HFFc6 (cell line): Measurements from ENCODE around the gene GTF2I. TPM values are rescaled to one million over a fixed set of nuclear protein-coding genes. Genes with fewer than 3 reads are reported as not detected.

Source experiments
- DNase-seq: peaks from one replicate; pipeline ENCODE4 v3.0.0-alpha.2; 2018
- H3K27ac Mint-ChIP-seq: 2 replicates; pipeline ENCODE4 v1.8.0; 2020; ENCODE audit warnings: mild to moderate bottlenecking, mixed read lengths
- H3K27me3 Mint-ChIP-seq: 2 replicates; pipeline ENCODE4 v1.8.0; 2021; ENCODE audit warnings: mild to moderate bottlenecking, moderate library complexity, mixed read lengths; ENCODE audit not compliant: insufficient read depth
- H3K36me3 Mint-ChIP-seq: 2 replicates; pipeline ENCODE4 v1.8.0; 2021; ENCODE audit warnings: low read depth, mixed read lengths
- H3K4me1 Mint-ChIP-seq: 2 replicates; pipeline ENCODE4 v1.8.0; 2020; ENCODE audit warnings: low read depth, mixed read lengths
- H3K4me3 Mint-ChIP-seq: 2 replicates; pipeline ENCODE4 v1.8.0; 2020; ENCODE audit warnings: mild to moderate bottlenecking, moderate library complexity, mixed read lengths
- H3K9me3 Mint-ChIP-seq: 2 replicates; pipeline ENCODE4 v1.8.0; 2020; ENCODE audit warnings: mild to moderate bottlenecking, mixed read lengths
- total RNA-seq, 6 experiments: library from RNA; stranded (reverse); fragmentation: NEBNext Ultra II Directional; extraction: Animal tissue kit (Norgen Biotek cat#: 25700); gene quantifications; 2 replicates in 1 of 6; 3 replicates in 5 of 6; pipeline ENCODE4 v1.2.3, GENCODE V29; 2021
- TF ChIP-seq, protein P1 (sequence below): fragments of 200-600 bp; sonication (generic); IDR thresholded peaks from 2 replicates; pipeline ENCODE4 v1.5.0; 2021; ENCODE audit warnings: antibody characterized with exemption, mild to moderate bottlenecking

Gene GTF2I
- total RNA-seq, 6 experiments from 2014 or later = 139 to 152 (median 151) TPM

DNA sequence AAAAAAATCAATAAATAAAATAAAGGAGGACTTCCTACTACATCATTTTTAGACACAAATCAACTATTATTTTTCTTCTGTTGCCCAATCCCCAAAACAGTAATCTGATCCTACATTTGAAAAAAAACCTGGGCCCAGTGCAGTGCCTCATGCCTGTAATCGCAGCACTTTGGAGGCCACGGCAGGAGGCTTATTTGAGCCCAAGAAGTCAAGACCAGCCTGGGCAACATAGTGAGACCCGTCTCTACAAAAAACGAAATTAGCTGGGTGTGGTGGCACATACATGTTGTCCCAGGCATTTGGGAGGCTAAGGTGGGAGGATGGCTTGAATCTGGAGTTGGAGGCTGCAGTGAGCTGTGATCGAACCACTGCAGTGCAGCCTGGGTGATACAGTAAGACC lies 2.7 kb upstream of the GTF2I start:
- no peak for DNase-seq
- Mint-ChIP-seq H3K27me3 (no peaks in the 10 kb centered on the region; the same call in 1 of the 2 replicates), H3K9me3 (no peaks in the 10 kb centered on the region), H3K4me1 (peaks cover 29% of the 10 kb centered on the region), H3K36me3 (0 out of 2 replicates have a peak, but pooled peaks cover 2% of the 10 kb centered on the region), H3K4me3 (no peak overlapping the region), H3K27ac (no peak overlapping the region)
- TF ChIP-seq, protein P1, sequence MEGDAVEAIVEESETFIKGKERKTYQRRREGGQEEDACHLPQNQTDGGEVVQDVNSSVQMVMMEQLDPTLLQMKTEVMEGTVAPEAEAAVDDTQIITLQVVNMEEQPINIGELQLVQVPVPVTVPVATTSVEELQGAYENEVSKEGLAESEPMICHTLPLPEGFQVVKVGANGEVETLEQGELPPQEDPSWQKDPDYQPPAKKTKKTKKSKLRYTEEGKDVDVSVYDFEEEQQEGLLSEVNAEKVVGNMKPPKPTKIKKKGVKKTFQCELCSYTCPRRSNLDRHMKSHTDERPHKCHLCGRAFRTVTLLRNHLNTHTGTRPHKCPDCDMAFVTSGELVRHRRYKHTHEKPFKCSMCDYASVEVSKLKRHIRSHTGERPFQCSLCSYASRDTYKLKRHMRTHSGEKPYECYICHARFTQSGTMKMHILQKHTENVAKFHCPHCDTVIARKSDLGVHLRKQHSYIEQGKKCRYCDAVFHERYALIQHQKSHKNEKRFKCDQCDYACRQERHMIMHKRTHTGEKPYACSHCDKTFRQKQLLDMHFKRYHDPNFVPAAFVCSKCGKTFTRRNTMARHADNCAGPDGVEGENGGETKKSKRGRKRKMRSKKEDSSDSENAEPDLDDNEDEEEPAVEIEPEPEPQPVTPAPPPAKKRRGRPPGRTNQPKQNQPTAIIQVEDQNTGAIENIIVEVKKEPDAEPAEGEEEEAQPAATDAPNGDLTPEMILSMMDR = no peak

DNA sequence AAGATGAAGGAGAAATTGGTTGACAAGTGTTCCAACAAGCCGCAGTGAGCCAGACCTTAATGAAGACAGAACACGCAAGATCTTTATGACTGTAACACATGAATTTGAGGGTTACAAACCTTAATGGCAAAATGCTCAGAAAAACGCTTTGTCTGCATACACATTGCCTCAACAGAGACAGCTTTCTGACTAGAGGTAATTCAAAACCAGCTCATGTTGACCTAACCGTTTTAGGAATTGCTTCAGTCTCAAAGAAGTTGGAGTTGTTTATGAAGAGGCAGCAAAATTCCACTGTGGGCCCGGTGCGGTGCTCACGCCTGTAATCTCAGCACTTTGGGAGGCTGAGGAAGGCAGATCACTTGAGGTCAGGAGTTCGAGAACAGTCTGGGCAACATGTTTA lies 2.2 kb upstream of the GTF2I start:
- H3K36me3 Mint-ChIP-seq = 0 out of 2 replicates have a peak, but pooled peaks cover 3% of the 10 kb centered on the region
- no peak for DNase-seq
- H3K4me1 Mint-ChIP-seq = peaks cover 29% of the 10 kb centered on the region
- peak overlapping the region; percentile 9; the same call in 1 of the 2 replicates for H3K4me3 Mint-ChIP-seq
- no peak overlapping the region for H3K27ac Mint-ChIP-seq
- H3K9me3 Mint-ChIP-seq = no peaks in the 10 kb centered on the region
- TF ChIP-seq, protein P1 = no peak
- no peaks in the 10 kb centered on the region; the same call in 1 of the 2 replicates for H3K27me3 Mint-ChIP-seq

DNA sequence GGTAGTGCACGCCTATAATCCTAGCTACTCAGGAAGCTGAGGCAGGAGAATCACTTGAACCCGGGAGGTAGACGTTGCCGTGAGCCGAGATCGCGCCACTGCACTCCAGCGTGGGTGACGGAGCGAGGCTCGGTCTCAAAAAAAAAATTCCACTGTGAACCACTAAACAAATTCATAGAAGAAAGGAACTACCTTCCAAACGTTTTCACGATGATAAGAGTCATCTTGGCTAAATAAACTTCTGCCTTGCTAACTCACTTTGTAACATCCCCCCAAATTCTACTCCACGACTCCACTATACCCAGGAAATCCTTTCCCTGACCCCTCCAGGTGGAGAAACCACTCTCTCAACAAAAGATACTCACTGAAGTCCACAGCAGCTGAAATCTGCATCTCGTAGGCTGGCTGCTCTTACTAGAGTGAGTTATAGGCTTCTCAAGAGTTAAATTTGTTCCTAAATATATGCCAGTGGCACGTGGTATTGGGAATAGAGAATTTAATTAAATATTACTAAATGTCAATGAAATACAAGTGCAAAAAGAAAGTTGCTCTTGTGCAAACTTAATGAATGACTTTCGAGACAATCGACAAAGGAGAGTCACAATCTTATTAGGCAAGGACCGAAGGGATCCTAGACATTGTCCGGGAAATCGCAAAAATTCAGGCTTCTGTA lies 1.6 kb upstream of the GTF2I start:
- peaks cover 35% of the 10 kb centered on the region for H3K4me1 Mint-ChIP-seq

DNA sequence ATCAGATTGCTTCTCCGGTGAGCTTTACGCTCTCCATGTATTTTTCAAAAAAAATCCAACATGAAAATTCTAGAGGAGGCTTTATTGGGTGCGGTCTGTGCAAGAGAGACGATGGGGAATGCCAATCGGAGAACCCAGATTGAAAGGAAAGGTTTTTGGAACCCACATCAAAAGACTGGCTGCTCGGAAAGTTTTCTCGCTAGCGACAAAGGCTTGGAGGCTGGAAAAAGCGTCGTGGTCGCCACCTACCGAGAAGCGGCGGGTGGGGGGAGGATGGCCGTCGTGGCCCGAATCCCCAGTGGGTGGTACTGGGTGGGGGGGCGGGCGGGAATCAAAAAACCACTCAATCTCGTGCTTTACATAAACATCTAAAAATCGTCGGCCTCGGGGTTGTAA lies 1.1 kb upstream of the GTF2I start:
- DNase-seq = peak; percentile 22
- Mint-ChIP-seq H3K36me3 (peaks cover 11% of the 10 kb centered on the region), H3K27ac (peak overlapping the region; percentile 86), H3K4me3 (peak overlapping the region; percentile 90), H3K27me3 (no peaks in the 10 kb centered on the region; the same call in 1 of the 2 replicates), H3K9me3 (no peaks in the 10 kb centered on the region), H3K4me1 (peaks cover 40% of the 10 kb centered on the region)
- TF ChIP-seq, protein P1 = no peak; the same call in 1 of the 2 replicates

More for the DNA sequence above, 1.6 kb upstream of the GTF2I start:
- peak overlapping the region; percentile 86 for H3K27ac Mint-ChIP-seq
- H3K36me3 Mint-ChIP-seq = peaks cover 8% of the 10 kb centered on the region
- H3K9me3 Mint-ChIP-seq = no peaks in the 10 kb centered on the region
- H3K27me3 Mint-ChIP-seq = no peaks in the 10 kb centered on the region; the same call in 1 of the 2 replicates
- DNase-seq = no peak
- TF ChIP-seq, protein P1 = no peak
- H3K4me3 Mint-ChIP-seq = peak overlapping the region; percentile 90

DNA sequence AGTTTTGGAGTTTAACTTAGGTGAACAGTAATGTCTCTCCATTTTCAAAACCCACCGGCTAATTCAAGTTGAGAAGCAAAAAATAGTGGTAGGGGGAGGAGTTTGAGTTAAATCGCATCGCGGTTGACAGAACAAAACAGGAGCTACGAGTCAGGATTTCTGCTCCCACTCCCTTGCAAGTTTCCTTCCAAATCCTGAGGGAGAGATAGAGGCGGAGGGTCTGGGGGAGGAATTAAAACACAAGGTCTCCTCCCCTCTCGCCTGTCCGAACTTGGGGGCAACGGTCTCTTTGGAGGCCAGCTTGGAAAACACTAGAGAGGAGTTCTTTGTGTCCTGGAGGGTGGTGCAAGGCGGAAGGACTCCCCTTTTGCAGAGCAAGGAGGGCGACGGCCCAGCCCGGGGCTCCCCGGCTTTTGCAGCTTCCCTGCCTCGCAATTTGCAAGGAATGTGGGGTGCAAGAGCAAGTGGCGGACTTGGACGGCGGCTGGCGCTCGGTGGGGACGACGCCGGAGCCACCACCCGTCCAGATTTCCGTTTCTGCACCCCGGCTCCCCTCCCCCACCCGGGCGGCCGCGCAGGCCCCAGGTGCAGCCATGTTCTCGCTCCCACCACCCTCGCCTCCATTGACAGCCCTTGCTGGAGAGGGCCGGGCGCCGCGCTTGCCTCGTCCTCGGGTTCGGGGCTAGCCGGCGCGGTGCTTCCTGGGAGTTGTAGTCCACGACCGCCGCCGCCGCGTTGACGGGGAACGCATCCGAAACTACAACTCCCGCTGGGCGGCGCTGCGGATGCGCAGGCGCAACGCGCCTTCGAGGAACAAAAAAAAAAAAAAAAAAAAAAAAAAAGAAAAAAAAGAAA lies 454 bp upstream of the GTF2I start:
- DNase-seq = peak; percentile 95
- Mint-ChIP-seq H3K4me1 (peaks cover 46% of the 10 kb centered on the region), H3K9me3 (no peaks in the 10 kb centered on the region), H3K36me3 (peaks cover 11% of the 10 kb centered on the region), H3K27ac (peak overlapping the region; percentile 86), H3K27me3 (no peaks in the 10 kb centered on the region; the same call in 1 of the 2 replicates), H3K4me3 (peak overlapping the region; percentile 90)
- TF ChIP-seq, protein P1 = peak; percentile 71
